ENCODE measurements around the gene SEC14L6. TPM values are rescaled to one million over a fixed set of nuclear protein-coding genes. Genes with fewer than 3 reads are reported as not detected.

Gene SEC14L6
- total RNA-seq, 2 donors from 2014 or later = 0.27 to 0.56 TPM

GRCh38 chr22:30483169-30483568, 63.4 kb downstream of the SEC14L6 start:
- Histone ChIP-seq H3K4me1 (ENCODE audit: control insufficient read depth in 1 of 2, low read depth in 2 of 2) (no peaks in the 10 kb centered on the region), H3K27ac (no peak overlapping the region), H3K27me3 (replicated peaks; ENCODE audit: insufficient read depth) (no peaks in the 10 kb centered on the region), H3K9me3 (no peaks in the 10 kb centered on the region), H3K4me3 (no peak overlapping the region), H3K36me3 (no peaks in the 10 kb centered on the region)
- no peak for DNase-seq (ENCODE audit: low spot score)
- TF ChIP-seq, protein P1, sequence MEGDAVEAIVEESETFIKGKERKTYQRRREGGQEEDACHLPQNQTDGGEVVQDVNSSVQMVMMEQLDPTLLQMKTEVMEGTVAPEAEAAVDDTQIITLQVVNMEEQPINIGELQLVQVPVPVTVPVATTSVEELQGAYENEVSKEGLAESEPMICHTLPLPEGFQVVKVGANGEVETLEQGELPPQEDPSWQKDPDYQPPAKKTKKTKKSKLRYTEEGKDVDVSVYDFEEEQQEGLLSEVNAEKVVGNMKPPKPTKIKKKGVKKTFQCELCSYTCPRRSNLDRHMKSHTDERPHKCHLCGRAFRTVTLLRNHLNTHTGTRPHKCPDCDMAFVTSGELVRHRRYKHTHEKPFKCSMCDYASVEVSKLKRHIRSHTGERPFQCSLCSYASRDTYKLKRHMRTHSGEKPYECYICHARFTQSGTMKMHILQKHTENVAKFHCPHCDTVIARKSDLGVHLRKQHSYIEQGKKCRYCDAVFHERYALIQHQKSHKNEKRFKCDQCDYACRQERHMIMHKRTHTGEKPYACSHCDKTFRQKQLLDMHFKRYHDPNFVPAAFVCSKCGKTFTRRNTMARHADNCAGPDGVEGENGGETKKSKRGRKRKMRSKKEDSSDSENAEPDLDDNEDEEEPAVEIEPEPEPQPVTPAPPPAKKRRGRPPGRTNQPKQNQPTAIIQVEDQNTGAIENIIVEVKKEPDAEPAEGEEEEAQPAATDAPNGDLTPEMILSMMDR (IDR thresholded peaks at IDR 0.05) = no peak
- no peak for ATAC-seq (ENCODE audit: insufficient number of reproducible peaks, low FRiP score, low read depth)

DNA sequence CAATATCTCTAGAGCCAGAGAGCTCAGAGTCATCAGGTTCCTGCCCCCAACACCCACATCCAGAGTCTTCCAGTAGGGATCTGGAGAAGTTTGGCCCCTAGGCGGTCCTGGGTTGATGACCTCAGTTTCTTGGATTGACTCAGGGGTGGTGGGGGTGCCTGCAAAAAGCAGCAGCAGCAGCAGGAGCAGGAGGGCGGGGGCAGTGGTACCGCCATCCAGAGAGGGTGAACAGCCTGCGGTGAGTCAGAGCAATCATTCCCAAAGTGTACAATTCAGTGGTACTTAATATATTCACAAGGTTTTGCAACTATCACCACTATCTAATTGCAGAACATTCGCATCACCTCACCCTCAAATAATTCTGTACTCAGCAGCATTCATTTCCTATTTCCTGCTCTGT, 64.8 kb downstream of the SEC14L6 start:
- Histone ChIP-seq H3K36me3 (no peaks in the 10 kb centered on the region), H3K27ac (no peak overlapping the region), H3K27me3 (replicated peaks; ENCODE audit: insufficient read depth) (no peaks in the 10 kb centered on the region), H3K9me3 (no peaks in the 10 kb centered on the region), H3K4me1 (ENCODE audit: control insufficient read depth in 1 of 2, low read depth in 2 of 2) (no peaks in the 10 kb centered on the region), H3K4me3 (no peak overlapping the region)
- DNase-seq (ENCODE audit: low spot score) (no peak), ATAC-seq (ENCODE audit: insufficient number of reproducible peaks, low FRiP score, low read depth) (no peak)
- TF ChIP-seq, protein P1 (IDR thresholded peaks at IDR 0.05) = no peak

DNA sequence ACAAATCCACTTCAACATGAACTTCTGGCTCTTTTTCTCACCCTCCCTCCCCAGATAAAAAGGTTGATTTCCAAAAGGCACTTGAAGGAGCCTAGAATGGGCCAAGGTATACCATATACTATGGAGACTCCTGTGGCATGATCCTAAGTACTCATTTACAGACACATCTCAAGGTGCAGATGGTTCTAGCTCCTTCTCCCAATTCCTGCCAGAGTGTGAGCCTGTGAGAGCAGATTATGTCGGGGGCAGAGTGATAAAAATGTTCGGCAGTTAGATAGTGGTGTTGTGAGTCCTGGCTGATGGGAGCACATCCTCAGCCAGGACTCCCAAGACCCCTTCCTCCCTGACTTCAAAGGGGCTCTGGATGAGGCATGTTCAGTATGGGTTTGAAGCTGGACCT, 66.6 kb downstream of the SEC14L6 start:
- Histone ChIP-seq H3K4me1 (ENCODE audit: control insufficient read depth in 1 of 2, low read depth in 2 of 2) (no peaks in the 10 kb centered on the region), H3K36me3 (no peaks in the 10 kb centered on the region), H3K27ac (no peak overlapping the region), H3K27me3 (replicated peaks; ENCODE audit: insufficient read depth) (no peaks in the 10 kb centered on the region), H3K9me3 (no peaks in the 10 kb centered on the region), H3K4me3 (no peak overlapping the region)
- DNase-seq (ENCODE audit: low spot score) (no peak), ATAC-seq (ENCODE audit: insufficient number of reproducible peaks, low FRiP score, low read depth) (no peak)
- TF ChIP-seq, protein P1 (IDR thresholded peaks at IDR 0.05) = no peak

DNA sequence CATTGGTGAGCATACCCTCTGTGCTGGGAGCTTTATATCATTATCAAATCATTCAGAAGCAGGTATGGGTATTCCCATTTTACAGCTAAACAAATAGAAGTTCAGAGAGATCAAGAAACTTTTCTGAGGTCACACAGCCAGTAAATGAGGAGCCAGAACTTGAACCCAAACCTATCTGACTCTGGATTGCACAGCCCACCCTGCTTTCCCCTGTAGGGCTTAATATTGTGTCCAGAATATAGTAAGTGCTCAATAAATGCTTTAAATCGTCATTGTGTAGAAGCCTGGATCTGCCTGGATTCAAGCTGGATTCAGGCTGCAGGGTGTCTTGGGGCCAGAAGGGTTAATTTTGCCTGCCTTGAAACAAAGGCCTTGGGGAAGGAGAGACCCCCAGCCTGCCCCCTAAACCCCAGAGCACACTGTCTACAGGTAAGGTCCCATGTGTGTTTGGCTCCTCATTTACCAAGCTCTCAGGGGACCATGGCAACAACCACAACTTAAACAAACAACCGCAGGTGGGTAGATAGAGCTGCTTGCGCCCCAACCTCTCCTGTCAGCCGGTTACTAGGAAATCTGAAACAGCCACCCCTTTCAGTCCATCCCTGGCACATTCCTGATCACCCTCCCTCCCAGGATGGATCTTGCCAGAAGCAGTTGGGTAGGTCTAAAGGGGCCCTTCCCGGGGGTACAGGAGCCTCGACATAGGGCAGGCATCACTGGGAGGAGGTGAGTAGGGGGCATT, 71.7 kb downstream of the SEC14L6 start:
- H3K4me1 ChIP-seq (ENCODE audit: control insufficient read depth in 1 of 2, low read depth in 2 of 2) = no peaks in the 10 kb centered on the region
- H3K27me3 ChIP-seq (replicated peaks; ENCODE audit: insufficient read depth) = no peaks in the 10 kb centered on the region
- H3K27ac ChIP-seq = no peak overlapping the region
- no peaks in the 10 kb centered on the region for H3K36me3 ChIP-seq
- H3K9me3 ChIP-seq = no peaks in the 10 kb centered on the region
- ATAC-seq (ENCODE audit: insufficient number of reproducible peaks, low FRiP score, low read depth) (no peak), DNase-seq (ENCODE audit: low spot score) (no peak)
- TF ChIP-seq, protein P1 (IDR thresholded peaks at IDR 0.05) = no peak
- no peak overlapping the region for H3K4me3 ChIP-seq

GRCh38 chr22:30474121-30474520, 72.4 kb downstream of the SEC14L6 start:
- Histone ChIP-seq H3K27ac (no peak overlapping the region), H3K4me3 (no peak overlapping the region), H3K36me3 (no peaks in the 10 kb centered on the region), H3K9me3 (no peaks in the 10 kb centered on the region), H3K4me1 (ENCODE audit: control insufficient read depth in 1 of 2, low read depth in 2 of 2) (no peaks in the 10 kb centered on the region), H3K27me3 (replicated peaks; ENCODE audit: insufficient read depth) (no peaks in the 10 kb centered on the region)
- ATAC-seq (ENCODE audit: insufficient number of reproducible peaks, low FRiP score, low read depth) (no peak), DNase-seq (ENCODE audit: low spot score) (no peak)
- TF ChIP-seq, protein P1 (IDR thresholded peaks at IDR 0.05) = no peak

Measured in thoracic aorta (tissue), 2 donors.